Frontal cortex (tissue), 4 donors: ENCODE results near the gene AP1S2. TPM values are rescaled to one million over a fixed set of nuclear protein-coding genes. Genes with fewer than 3 reads are reported as not detected.
"Not testable (repeated sequence)": the region's sequence is repeated elsewhere in the genome, so short reads cannot be mapped to it uniquely, and the experiment has no call there.

ENCODE experiments used
- DNase-seq, 2 donors: peaks; one replicate each; pipeline ENCODE4 v3.0.0; 2012; ENCODE audit warnings: low spot score in 2 of 2
- FAIRE-seq: peaks from 2 replicates; lab custom pipeline; 2012; peaks lifted over from hg19 to GRCh38; lab: Jason Lieb, UNC
- total RNA-seq: library from RNA; depleted of rRNA; stranded (reverse); fragments of >200 nt; gene quantifications from one replicate; pipeline ENCODE4 v1.2.3, GENCODE V29; 2014
- donor health status: control.
- donor health status: control.
- donor health status: control.

The AP1S2 gene
- total RNA-seq, 1 donor from 2014 or later: 185 TPM

- FAIRE-seq: no peak
- DNase-seq: no peak
These were observed 1.6 kb upstream of the AP1S2 start for GRCh38 chrX:15856222-15856587.

DNA sequence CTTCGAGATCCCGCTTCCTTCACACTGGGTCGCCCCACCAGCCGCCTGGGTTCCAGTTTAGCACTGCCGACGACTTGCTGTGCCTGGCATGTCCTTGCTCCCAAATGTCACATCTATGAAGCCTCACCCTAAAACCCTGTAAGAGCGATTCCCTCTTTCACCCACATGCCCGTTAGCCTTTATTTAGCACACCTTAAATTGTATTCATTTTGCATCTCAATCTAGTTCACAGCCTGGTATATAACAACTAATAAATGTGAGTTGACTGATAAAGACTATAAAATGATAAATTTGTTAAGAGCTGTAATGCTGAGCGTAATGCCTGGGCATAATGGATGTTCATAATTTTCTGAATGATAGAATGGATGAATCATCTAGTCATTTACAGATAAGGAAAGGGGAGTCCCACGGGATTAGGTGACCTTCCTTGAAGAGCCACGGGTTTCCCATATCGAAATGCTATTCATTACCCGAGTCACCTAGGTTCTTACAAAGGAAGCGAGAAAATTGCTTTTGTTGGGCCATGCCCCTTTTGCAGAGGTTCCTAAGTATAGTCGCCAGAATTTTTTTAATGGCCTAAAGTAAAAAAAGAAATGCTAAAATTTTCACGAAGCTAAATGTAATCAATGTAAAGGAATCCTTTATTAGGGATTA lies 1.1 kb upstream of the AP1S2 start:
- DNase-seq (no peak), FAIRE-seq (no peak)

GRCh38 chrX:15854080-15854655 lies 445 bp downstream of the AP1S2 start:
- FAIRE-seq: no peak

GRCh38 chrX:15853586-15854079 lies 980 bp downstream of the AP1S2 start:
- DNase-seq (no peak), FAIRE-seq (no peak)

More at GRCh38 chrX:15854080-15854655, 445 bp downstream of the AP1S2 start:
- peak; percentile 23 to 45 for DNase-seq

- FAIRE-seq (no peak), DNase-seq (peak in 1 of 2 donors; percentile 17)
These were observed 5.1 kb downstream of the AP1S2 start for GRCh38 chrX:15849555-15849954.

DNA sequence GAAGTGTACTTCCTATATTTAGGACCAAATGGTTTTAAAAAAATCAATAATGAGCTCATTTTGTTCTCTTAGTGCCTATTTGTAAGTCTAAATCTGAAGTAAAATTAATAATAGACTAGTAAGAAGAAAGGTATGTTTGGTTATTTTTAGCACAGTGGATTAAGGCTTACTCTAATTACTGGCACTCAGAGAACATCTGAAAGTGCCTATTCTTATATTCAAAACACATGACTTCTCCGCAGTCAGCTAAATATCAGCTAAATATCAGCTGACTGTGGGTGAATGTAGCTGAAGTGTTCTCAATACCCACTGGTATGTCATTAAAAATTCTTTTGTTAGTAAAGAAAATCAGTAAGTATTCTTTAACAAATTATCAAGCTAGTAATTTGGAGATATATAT lies 6.0 kb downstream of the AP1S2 start:
- FAIRE-seq (no peak), DNase-seq (no peak)

DNA sequence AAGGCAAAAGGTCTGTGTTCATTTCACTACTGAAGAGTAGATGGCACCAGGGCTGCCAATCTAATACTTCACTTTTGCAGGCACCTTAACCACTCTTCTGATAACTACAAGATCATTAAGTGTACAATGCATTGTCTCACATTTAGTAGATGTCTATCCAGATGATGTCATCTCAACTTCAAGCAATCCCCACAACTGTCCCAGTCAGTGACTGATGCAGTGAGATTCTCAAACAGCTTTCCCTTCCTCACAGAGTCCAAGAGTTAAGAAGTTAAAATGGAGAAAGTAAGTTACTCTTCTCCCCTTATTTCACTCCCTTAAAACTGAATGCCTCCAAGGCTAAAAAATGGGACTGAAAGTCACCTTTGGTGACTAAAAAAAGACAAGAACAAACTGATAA lies 10.7 kb downstream of the AP1S2 start:
- DNase-seq: no peak
- no peak for FAIRE-seq

GRCh38 chrX:15841853-15842516 lies 12.6 kb downstream of the AP1S2 start:
- FAIRE-seq: no peak
- DNase-seq: no peak

DNA sequence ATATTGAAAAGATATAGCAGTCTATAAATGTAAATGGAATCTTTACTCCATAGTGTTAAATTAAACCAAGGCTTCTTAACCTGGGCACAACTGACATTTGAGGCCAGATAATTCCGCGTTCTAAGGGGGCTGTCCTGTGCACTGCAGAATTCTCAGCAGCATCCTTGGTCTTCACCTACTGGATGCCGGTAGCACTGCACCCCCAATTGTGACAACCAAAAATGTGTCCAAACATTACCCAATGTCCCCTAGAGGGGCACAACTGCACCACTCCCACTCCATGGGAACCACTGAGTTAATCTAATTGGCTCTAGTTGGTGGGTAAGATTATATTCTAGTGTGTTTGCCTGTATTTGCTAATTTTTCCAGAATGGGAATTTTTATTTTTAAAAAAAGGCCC lies 16.6 kb downstream of the AP1S2 start:
- DNase-seq (no peak), FAIRE-seq (no peak)

DNA sequence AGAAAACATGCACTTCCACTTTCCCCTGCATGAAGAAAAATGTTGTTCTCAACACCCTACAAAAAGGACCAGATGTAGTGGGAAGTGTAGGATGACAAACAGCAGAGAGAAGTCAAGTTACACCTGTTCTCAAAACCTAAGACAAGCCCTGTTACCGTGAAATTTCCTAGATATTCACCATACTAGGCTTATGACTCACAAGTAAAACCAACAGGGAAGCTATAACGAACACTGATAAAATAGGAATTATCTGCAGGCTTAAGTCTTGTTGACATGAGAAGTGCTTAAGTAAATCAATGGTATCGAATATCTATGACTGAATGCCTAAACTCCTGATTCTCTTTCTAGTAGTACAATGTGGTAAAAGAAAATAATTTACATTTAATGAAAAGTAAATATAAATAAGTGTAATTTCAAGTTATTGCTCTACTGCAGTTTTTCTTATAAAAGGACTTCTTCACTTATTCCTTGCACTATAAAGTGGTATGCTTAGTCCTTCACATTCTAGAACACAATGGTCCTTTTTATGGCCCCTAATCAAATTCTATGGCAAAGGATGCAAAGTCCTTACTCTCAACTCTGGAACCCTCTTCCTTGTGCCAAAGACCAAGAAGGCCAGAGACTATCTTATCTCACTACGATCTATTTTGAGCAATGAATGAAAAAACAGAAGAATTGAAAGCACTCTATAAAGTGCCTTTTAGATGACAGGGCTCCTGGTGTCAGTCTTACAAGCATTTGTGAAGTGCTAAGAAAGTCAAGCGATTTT lies 19.6 kb downstream of the AP1S2 start:
- FAIRE-seq (no peak), DNase-seq (no peak)

DNA sequence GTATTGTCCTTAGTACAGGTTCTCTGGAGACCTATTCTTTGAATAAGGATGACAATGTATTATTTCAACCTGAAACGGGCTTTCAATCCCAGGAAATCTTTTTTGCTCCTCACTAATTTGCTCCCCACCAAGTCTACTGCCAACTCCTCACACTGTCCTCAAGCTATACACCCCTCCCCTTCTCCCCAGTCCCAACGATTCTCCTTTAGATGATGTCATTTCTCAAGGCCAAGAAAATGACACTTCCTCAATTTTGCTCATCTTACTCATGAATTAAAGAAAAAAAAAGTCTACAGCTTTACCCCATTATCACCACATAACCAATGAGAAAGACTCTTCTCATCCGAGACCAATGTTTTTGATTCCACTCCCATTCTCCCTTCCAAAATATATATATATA lies 20.6 kb downstream of the AP1S2 start:
- no peak for FAIRE-seq
- DNase-seq: no peak

DNA sequence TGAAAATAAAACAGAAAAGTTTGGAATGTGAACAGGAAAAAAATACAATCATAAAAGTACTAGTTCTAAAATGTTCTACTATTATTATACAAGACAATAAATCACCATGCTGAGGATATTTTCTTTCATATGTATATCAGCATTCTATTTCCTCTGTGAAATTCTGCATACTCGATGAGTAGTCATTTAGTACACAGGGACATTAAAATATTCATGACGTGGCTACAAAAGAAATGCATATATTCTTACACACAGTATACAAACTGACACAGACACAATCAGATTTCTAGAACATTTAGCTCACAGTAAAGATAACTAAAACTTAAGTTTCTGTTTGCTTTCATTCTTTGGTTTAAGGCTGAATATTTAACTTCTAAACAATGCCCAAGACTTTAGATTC lies 23.3 kb downstream of the AP1S2 start:
- DNase-seq, FAIRE-seq: not testable (repeated sequence)

- DNase-seq (no peak), FAIRE-seq (no peak)
These were observed 25.4 kb downstream of the AP1S2 start for GRCh38 chrX:15829217-15829616.

DNA sequence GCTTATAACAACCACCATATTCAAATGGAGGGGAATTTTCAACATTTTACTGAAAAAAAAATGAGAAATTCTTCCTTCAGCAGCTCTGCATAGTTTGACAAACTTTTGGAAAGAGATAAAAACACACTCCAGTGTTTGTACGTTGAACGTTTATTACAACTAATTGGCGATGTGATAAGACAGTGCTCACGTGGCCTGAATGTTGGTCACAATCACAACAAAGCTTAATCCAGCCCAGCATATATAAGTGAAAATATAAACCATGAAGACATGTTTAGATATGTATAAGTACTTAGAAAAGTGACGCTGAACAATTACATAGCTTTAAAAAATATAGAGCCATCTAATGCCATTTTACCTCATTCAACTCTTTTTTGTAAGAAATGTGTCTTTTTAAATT lies 28.7 kb downstream of the AP1S2 start:
- FAIRE-seq: no peak
- no peak for DNase-seq

DNA sequence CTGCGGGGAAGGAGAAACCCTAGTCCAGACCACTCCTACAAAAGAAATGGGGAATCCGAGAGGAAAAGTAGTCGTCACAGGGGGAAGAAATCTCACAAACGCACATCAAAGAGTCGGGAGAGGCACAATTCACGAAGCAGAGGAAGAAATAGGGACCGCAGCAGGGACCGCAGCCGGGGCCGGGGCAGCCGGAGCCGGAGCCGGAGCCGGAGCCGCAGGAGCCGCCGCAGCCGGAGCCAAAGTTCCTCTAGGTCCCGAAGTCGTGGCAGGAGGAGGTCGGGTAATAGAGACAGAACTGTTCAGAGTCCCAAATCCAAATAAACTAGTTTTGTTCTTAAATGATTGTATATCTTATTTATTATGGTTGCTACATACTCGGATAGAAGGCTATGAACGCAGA lies 31.7 kb downstream of the AP1S2 start:
- FAIRE-seq: no peak
- no peak for DNase-seq

DNA sequence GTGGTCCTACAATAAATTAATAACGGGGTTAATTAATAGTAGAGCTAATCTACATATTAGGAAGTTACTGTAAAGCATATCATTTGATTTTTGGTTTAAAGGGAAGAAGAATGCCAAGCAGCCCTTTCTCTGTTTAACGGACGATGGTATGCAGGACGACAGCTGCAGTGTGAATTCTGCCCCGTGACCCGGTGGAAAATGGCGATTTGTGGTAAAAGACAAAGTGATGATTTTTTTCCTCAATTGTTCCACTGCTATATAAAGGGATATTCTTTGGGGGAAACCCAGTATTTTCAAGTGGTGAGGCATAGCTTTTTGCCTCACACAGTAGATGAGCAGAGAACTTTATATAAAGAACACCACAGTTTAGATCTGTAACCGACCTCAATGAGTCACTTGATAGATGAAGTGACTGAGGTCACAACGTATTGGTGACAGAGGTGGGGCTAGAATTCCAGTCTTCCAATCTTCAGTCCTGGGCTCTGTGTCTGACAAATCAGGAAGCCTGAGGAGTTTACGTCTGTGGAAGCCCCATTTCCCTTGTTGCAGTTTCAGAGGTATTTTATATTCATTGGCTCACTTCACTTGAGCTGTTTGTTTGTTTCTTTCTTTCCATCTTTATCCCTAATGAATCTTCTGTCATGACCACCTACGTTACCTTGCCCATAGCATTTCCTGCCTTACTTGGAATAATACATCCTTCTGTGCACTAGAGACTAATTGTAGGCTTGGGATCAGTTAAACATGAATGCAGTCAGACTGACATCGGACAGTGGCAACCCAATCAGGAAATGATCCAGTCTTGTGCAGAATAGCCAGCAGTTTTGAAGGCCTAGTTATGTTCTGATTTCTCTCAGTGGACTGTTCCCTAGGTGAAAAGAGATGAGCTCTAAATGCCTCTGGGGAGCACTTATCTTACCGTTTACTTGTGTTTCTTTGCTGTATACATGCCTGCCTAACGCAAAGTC lies 34.2 kb downstream of the AP1S2 start:
- DNase-seq (no peak), FAIRE-seq (no peak)

DNA sequence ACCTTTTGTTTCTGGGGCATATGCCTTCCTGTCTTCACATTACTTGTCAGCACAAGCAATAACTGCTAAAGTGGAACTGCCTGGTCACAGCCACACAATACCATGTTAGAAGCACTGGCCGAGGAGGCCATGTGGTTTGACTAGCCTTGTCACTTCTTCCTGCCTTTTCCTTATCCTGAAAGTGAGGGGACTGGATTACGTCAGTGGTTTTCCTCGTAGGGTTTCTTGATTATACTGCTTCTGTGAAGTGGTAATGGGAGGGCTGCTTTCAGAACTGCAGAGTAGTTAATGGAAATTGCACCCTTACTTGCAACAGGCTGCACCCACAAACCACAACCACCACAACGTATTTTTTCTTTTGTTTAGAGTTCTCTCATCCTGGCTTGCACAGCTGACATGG lies 37.7 kb downstream of the AP1S2 start:
- FAIRE-seq: no peak
- DNase-seq: no peak

- DNase-seq (no peak), FAIRE-seq (no peak)
These were observed 38.2 kb downstream of the AP1S2 start for GRCh38 chrX:15816438-15816809.

GRCh38 chrX:15815779-15816437 lies 38.7 kb downstream of the AP1S2 start:
- FAIRE-seq: no peak

More at GRCh38 chrX:15815779-15816437, 38.7 kb downstream of the AP1S2 start:
- DNase-seq: peak in 1 of 2 donors; percentile 10
